ENCODE data around the gene CSH1.
"Not testable (repeated sequence)": the region's sequence is repeated elsewhere in the genome, so short reads cannot be mapped to it uniquely, and the experiment has no call there.

GRCh38 chr17:63903787-63904201 is 7.4 kb upstream of the CSH1 start:
- TF ChIP-seq CTCF (IDR thresholded peaks at IDR 0.05) = peak in 3 of 4 experiments; percentile 14 to 50 (median 20)
- not testable (repeated sequence) for TF ChIP-seq POLR2AphosphoS5, POLR2A, EP300 (IDR thresholded peaks at IDR 0.05)

Data from gastroesophageal sphincter (tissue), 3 donors.